Immature natural killer cell (primary cell): ENCODE data around the gene MRPL51. TPM values are rescaled to one million over a fixed set of nuclear protein-coding genes. Genes with fewer than 3 reads are reported as not detected.
"Not testable (repeated sequence)": the region's sequence is repeated elsewhere in the genome, so short reads cannot be mapped to it uniquely, and the experiment has no call there.

ENCODE experiments used
- DNase-seq, 3 donors: peaks; one replicate each; pipeline ENCODE4 v3.0.0; 2022; ENCODE audit warnings: mixed read lengths in 1 of 3
- H3K27ac Mint-ChIP-seq, 6 donors: one replicate each; pipeline ENCODE4 v1.8.0; 2020; ENCODE audit warnings: mixed read lengths in 6 of 6, mild to moderate bottlenecking in 5 of 6, inconsistent platforms in 4 of 6, moderate library complexity in 3 of 6
- H3K27me3 Mint-ChIP-seq, 3 donors: one replicate each; pipeline ENCODE4 v1.8.0; 2020 to 2021; ENCODE audit warnings: low read depth in 3 of 3, mild to moderate bottlenecking in 3 of 3, mixed read lengths in 3 of 3, moderate library complexity in 3 of 3, inconsistent platforms in 1 of 3
- H3K36me3 Mint-ChIP-seq, 3 donors: one replicate each; pipeline ENCODE4 v1.8.0; 2020; ENCODE audit warnings: mixed read lengths in 3 of 3, inconsistent platforms in 2 of 3, mild to moderate bottlenecking in 2 of 3
- H3K4me1 Mint-ChIP-seq, 2 donors: one replicate each; pipeline ENCODE4 v1.8.0; 2020; ENCODE audit warnings: inconsistent platforms in 2 of 2, mild to moderate bottlenecking in 2 of 2, mixed read lengths in 2 of 2, moderate library complexity in 1 of 2
- H3K4me3 Mint-ChIP-seq, 5 donors: one replicate each; pipeline ENCODE4 v1.8.0; 2020; ENCODE audit warnings: mild to moderate bottlenecking in 5 of 5, mixed read lengths in 5 of 5, inconsistent platforms in 3 of 5, moderate library complexity in 3 of 5
- H3K9me3 Mint-ChIP-seq, 6 donors: one replicate each; pipeline ENCODE4 v1.8.0; 2020; ENCODE audit warnings: mild to moderate bottlenecking in 6 of 6, mixed read lengths in 6 of 6, inconsistent platforms in 4 of 6, moderate library complexity in 3 of 6
- polyA plus RNA-seq, 3 donors: library from polyadenylated mRNA; unstranded; fragments of 300-500 nt; fragmentation: Illumina TruSeq; gene quantifications; one replicate each; pipeline ENCODE4 v1.2.3, GENCODE V29; 2021

The MRPL51 gene
- polyA plus RNA-seq = 100 to 1,000 TPM; 240 to 280 (median 248) TPM

DNA sequence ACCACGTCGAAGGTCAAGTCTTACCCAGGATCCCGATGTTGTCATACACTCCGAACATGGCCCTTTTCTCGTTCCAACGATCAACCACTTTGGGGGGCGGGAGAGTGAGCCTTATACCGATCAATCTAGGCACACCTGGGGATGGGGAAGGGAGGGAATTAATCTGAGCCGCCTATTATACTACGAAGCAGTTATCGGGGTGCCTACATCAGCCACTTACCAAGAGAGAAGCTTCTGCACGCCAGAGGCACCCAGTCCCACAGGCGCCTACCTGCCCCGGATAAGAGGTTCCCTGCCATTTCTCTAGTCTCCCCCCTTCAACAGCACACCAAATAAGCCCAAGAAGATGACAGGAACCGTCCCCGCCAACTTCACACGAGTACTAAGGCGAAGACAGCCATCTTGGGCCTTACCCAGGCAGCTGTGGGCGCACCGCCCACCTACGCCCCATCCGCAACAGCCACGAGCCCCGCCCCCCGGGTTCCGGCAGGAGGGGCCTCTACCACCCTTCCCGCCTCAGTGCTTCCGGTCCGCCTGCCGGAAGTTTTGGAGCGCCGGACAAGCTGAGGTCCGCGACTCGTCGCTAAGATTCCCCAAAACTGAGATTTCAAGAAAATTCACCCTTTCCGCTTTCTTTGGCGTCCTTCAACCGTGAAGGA lies at the start of gene MRPL51:
TSS of gene MRPL51 (minus strand) at position 425 of the 659 bp plus-strand sequence. CDS start at position 299, 126 bp downstream.
- peak; percentile 93 to 96 (median 96) for DNase-seq
- H3K36me3 Mint-ChIP-seq = peaks cover 0 to 8% (median 4%) of the 10 kb centered on the region in 3 donors
- peaks cover 32 to 45% of the 10 kb centered on the region in 2 donors for H3K4me1 Mint-ChIP-seq
- peaks cover 9 to 22% (median 10%) of the 10 kb centered on the region in 3 donors for H3K27me3 Mint-ChIP-seq
- H3K27ac Mint-ChIP-seq = peak within 1 kb of the TSS; percentile 95 to 99 (median 97)
- H3K9me3 Mint-ChIP-seq = no peaks in the 10 kb centered on the region
- peak within 1 kb of the TSS; percentile 92 to 98 (median 96) for H3K4me3 Mint-ChIP-seq

DNA sequence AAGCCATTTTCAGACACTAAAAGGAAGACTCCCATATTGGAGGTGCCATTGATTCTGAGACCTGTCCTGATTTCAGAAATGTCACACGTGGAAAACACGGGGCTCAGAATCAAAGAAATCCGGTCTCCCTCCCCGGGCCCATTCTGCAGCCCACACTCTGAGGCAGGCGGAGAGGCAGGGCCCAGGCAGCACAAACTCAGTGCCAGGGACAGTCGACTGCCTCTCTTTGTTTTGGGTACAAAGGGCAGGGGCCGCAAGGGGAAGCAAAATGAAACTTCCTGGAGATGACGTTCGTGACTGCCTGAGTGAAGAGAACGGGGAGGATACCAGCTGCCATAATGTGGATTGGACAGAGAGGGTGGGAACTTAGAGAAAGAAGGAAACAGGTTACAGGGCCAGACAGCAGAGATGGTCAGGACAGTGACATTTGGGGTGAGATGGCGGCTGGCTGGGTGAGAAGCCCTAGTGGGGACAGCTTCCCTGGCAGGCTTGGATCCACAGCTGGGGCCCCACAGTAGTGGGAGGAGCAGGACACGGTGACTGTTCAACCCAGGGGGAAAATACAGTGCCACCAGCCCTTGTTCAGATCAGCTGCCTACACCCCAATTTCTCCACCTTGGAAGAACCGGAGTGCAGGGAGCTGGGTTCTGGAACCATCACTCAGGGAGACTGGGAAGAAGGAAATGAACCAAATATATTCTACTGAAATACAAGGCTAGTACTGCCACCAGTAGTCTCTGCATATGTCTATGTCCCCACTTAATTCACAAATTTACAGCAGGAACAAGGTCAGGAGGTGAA lies 49.3 kb upstream of the MRPL51 start:
- Mint-ChIP-seq H3K4me1 (peaks cover 15 to 17% of the 10 kb centered on the region in 2 donors), H3K9me3 (no peaks in the 10 kb centered on the region), H3K27ac (peak overlapping the region in 1 of 6 donors; percentile 38), H3K36me3 (peaks cover 11 to 47% (median 19%) of the 10 kb centered on the region in 3 donors), H3K4me3 (no peak overlapping the region), H3K27me3 (peaks cover 0 to 5% (median 2%) of the 10 kb centered on the region in 3 donors)
- no peak for DNase-seq

DNA sequence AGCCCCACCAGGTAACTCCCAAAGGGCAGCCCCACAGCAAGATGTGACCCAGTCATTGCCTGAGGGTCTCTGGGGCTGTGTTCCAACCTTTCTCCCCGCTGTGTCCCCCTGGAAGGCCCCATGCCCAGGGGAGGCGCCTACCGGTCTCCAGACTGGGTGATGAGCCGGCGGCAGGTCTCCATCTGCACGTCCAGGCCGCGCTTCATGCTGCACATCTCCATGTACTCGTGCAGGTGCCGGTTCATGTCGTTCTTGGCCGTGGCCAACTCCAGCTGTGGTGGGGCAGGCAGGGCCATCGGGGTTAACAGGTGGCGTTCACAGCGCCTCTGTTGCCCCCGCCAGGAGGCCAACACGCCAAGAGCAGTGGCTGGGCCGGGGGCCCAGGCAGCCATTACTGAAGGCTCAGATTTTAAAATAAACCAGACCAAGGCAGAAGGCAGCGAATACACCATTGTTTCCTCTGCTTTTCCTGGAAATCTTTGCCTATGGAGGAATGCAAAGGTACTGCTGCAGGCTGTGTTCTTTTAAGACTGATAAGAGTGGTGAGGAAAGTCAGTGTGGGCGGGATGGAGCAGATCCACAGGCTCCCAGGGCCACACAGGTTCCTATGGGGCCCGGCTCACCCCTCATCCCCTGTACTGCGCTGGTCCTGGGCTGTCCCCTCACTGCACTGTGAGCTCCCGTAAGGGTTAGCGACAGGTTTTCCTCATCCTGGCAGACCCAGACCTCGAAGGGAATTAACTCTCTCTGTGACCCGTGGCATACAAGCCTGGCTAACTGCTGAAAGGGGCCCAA lies 48.5 kb upstream of the MRPL51 start:
- H3K27me3 Mint-ChIP-seq = peaks cover 0 to 5% (median 2%) of the 10 kb centered on the region in 3 donors
- peaks cover 22 to 24% of the 10 kb centered on the region in 2 donors for H3K4me1 Mint-ChIP-seq
- H3K4me3 Mint-ChIP-seq = no peak overlapping the region
- no peaks in the 10 kb centered on the region for H3K9me3 Mint-ChIP-seq
- H3K36me3 Mint-ChIP-seq = peaks cover 11 to 41% (median 13%) of the 10 kb centered on the region in 3 donors
- peak overlapping the region in 1 of 6 donors; percentile 38 for H3K27ac Mint-ChIP-seq
- DNase-seq = no peak

DNA sequence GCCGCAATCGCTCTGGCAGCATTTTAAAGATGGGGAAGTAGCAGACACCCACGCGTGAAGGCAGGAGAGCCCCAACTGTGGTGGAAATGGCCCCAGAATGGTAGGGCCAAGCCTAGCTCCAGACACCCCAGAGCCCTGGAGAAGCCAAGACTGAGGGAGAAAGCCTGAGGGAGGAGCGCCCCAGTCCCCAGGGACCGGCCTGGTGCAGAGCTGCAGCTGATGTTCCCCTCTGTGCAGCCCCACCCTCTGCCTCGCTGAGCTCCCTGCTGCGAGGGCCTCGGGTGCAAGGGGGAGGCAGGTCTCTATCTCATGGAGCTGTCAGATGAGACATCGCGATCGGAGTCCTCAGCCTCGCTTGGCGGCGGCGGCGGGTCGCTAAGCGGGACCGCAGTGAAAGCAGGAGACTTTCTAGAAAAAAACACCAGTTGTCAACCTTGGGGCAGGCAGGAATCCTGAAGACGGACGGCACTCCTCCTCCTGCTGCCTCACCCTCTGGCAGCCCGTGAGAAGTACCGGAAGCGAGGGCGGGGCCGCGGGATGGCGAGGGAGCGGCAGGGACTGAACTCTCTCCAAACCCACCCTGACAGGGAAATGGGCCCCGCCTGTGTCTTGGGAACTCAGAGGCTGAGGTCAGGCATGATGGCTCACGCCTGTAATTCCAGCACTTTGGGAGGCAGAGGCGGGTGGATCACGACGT lies 47.3 kb upstream of the MRPL51 start:
- peaks cover 6 to 36% (median 10%) of the 10 kb centered on the region in 3 donors for H3K36me3 Mint-ChIP-seq
- peak overlapping the region in 4 of 6 donors; percentile 45 to 69 (median 56) for H3K27ac Mint-ChIP-seq
- H3K27me3 Mint-ChIP-seq = peaks cover 5 to 12% (median 6%) of the 10 kb centered on the region in 3 donors
- no peaks in the 10 kb centered on the region for H3K9me3 Mint-ChIP-seq
- peaks cover 34 to 36% of the 10 kb centered on the region in 2 donors for H3K4me1 Mint-ChIP-seq
- H3K4me3 Mint-ChIP-seq = peak overlapping the region in 3 of 5 donors; percentile 44 to 66 (median 49)
- no peak for DNase-seq

DNA sequence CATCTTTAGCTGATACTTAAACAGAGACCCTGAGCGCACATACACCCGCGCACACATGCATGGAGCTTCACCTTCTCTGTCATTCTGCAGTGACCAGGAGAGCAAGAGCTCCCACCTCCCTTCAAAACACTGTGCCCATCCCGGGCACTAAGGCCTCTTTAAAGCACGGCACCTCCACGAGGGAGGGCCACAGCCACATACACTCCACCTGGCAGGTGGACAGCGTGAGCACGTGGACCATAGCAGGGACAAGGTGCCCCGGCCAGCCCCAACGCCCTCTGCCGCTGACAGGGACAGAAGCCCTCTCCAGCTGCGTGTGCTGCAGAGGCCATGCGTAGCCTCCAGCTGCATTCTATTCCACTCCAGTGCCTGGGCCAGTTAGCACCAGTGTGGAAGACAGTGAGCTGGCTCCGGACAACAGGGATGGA lies 46.7 kb upstream of the MRPL51 start:
- DNase-seq = no peak
- H3K4me3 Mint-ChIP-seq = no peak overlapping the region
- H3K4me1 Mint-ChIP-seq = peaks cover 37 to 39% of the 10 kb centered on the region in 2 donors
- no peaks in the 10 kb centered on the region for H3K9me3 Mint-ChIP-seq
- H3K27me3 Mint-ChIP-seq = peaks cover 11 to 18% (median 11%) of the 10 kb centered on the region in 3 donors
- H3K36me3 Mint-ChIP-seq = peaks cover 6 to 36% (median 10%) of the 10 kb centered on the region in 3 donors
- peak overlapping the region in 3 of 6 donors; percentile 18 to 69 (median 50) for H3K27ac Mint-ChIP-seq

DNA sequence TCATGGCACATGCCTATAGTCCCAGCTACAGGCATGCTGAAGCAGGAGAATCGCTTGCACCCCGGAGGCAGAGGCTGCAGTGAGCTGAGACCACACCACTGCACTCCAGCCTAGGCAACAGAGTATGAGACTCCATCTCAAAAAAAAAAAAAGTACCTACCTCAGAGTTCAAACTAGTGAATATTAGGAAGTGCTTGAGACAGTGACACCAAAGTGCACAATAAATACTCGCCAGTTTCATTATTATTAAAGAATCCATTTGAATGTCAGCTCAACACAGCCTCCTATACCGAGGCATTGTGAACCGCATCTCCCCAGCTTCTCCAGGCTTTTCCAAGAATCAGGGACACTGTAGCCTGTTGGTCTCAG lies 46.2 kb upstream of the MRPL51 start:
- H3K4me3 Mint-ChIP-seq = no peak overlapping the region
- peaks cover 6 to 33% (median 10%) of the 10 kb centered on the region in 3 donors for H3K36me3 Mint-ChIP-seq
- H3K9me3 Mint-ChIP-seq = no peaks in the 10 kb centered on the region
- DNase-seq = no peak
- H3K27ac Mint-ChIP-seq = peak overlapping the region in 1 of 6 donors; percentile 57
- peaks cover 14 to 22% (median 15%) of the 10 kb centered on the region in 3 donors for H3K27me3 Mint-ChIP-seq
- H3K4me1 Mint-ChIP-seq = peaks cover 37 to 40% of the 10 kb centered on the region in 2 donors

DNA sequence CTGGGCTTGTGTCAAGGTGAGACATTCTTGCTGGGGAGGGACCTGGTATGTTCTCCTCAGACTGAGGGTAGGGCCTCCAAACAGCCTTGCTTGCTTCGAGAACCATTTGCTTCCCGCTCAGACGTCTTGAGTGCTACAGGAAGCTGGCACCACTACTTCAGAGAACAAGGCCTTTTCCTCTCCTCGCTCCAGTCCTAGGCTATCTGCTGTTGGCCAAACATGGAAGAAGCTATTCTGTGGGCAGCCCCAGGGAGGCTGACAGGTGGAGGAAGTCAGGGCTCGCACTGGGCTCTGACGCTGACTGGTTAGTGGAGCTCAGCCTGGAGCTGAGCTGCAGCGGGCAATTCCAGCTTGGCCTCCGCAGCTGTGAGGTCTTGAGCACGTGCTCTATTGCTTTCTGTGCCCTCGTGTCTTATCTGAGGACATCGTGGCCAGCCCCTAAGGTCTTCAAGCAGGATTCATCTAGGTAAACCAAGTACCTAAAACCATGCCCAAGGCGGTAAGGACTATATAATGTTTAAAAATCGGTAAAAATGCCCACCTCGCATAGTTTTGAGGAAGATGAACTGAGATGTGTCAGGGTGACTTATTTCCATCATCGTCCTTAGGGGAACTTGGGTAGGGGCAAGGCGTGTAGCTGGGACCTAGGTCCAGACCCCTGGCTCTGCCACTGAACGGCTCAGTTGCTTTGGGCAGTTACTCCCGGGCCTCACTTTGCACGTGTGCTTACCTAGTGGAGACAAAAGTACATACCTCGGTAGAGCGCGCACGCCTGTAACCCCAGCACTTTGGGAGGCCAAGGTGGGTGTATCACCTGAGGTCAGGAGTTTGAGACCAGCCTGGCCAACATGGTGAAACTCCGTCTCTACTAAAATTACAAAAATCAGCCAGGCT lies 45.6 kb upstream of the MRPL51 start:
- Mint-ChIP-seq H3K4me1 (peaks cover 41 to 45% of the 10 kb centered on the region in 2 donors), H3K27me3 (peaks cover 17 to 27% (median 19%) of the 10 kb centered on the region in 3 donors), H3K27ac (peak overlapping the region in 5 of 6 donors; percentile 40 to 96 (median 69)), H3K4me3 (no peak overlapping the region), H3K9me3 (no peaks in the 10 kb centered on the region), H3K36me3 (peaks cover 6 to 33% (median 10%) of the 10 kb centered on the region in 3 donors)
- no peak for DNase-seq

DNA sequence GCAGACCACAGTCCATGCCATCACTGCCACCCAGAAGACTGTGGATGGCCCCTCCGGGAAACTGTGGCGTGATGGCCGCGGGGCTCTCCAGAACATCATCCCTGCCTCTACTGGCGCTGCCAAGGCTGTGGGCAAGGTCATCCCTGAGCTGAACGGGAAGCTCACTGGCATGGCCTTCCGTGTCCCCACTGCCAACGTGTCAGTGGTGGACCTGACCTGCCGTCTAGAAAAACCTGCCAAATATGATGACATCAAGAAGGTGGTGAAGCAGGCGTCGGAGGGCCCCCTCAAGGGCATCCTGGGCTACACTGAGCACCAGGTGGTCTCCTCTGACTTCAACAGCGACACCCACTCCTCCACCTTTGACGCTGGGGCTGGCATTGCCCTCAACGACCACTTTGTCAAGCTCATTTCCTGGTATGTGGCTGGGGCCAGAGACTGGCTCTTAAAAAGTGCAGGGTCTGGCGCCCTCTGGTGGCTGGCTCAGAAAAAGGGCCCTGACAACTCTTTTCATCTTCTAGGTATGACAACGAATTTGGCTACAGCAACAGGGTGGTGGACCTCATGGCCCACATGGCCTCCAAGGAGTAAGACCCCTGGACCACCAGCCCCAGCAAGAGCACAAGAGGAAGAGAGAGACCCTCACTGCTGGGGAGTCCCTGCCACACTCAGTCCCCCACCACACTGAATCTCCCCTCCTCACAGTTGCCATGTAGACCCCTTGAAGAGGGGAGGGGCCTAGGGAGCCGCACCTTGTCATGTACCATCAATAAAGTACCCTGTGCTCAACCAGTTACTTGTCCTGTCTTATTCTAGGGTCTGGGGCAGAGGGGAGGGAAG lies 44.7 kb upstream of the MRPL51 start:
- peak overlapping the region; percentile 86 to 99 (median 95) for H3K27ac Mint-ChIP-seq
- DNase-seq = peak; percentile 75 to 84 (median 79)

DNA sequence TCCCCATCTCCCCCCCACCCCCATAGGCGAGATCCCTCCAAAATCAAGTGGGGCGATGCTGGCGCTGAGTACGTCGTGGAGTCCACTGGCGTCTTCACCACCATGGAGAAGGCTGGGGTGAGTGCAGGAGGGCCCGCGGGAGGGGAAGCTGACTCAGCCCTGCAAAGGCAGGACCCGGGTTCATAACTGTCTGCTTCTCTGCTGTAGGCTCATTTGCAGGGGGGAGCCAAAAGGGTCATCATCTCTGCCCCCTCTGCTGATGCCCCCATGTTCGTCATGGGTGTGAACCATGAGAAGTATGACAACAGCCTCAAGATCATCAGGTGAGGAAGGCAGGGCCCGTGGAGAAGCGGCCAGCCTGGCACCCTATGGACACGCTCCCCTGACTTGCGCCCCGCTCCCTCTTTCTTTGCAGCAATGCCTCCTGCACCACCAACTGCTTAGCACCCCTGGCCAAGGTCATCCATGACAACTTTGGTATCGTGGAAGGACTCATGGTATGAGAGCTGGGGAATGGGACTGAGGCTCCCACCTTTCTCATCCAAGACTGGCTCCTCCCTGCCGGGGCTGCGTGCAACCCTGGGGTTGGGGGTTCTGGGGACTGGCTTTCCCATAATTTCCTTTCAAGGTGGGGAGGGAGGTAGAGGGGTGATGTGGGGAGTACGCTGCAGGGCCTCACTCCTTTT lies 44.0 kb upstream of the MRPL51 start:
- DNase-seq = peak in 1 of 3 donors; percentile 22

More for the DNA sequence above, 44.7 kb upstream of the MRPL51 start:
- Mint-ChIP-seq H3K27me3 (peaks cover 17 to 27% (median 19%) of the 10 kb centered on the region in 3 donors), H3K4me3 (peak overlapping the region; percentile 40 to 75 (median 72)), H3K36me3 (peaks cover 6 to 33% (median 10%) of the 10 kb centered on the region in 3 donors), H3K4me1 (peaks cover 48 to 52% of the 10 kb centered on the region in 2 donors)
- H3K9me3 Mint-ChIP-seq = not testable (repeated sequence)

DNA sequence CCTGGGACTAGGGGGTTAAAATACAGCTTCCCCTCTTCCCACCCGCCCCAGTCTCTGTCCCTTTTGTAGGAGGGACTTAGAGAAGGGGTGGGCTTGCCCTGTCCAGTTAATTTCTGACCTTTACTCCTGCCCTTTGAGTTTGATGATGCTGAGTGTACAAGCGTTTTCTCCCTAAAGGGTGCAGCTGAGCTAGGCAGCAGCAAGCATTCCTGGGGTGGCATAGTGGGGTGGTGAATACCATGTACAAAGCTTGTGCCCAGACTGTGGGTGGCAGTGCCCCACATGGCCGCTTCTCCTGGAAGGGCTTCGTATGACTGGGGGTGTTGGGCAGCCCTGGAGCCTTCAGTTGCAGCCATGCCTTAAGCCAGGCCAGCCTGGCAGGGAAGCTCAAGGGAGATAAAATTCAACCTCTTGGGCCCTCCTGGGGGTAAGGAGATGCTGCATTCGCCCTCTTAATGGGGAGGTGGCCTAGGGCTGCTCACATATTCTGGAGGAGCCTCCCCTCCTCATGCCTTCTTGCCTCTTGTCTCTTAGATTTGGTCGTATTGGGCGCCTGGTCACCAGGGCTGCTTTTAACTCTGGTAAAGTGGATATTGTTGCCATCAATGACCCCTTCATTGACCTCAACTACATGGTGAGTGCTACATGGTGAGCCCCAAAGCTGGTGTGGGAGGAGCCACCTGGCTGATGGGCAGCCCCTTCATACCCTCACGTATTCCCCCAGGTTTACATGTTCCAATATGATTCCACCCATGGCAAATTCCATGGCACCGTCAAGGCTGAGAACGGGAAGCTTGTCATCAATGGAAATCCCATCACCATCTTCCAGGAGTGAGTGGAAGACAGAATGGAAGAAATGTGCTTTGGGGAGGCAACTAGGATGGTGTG lies 43.1 kb upstream of the MRPL51 start:
- peak overlapping the region; percentile 88 to 99 (median 98) for H3K27ac Mint-ChIP-seq
- H3K4me1 Mint-ChIP-seq = peaks cover 59 to 62% of the 10 kb centered on the region in 2 donors
- peaks cover 22 to 34% (median 23%) of the 10 kb centered on the region in 3 donors for H3K27me3 Mint-ChIP-seq
- no peaks in the 10 kb centered on the region for H3K9me3 Mint-ChIP-seq
- DNase-seq = no peak
- H3K4me3 Mint-ChIP-seq = peak overlapping the region; percentile 87 to 97 (median 96)
- H3K36me3 Mint-ChIP-seq = peaks cover 6 to 27% (median 10%) of the 10 kb centered on the region in 3 donors

More for the DNA sequence above, 44.0 kb upstream of the MRPL51 start:
- Mint-ChIP-seq H3K4me3 (peak overlapping the region in 3 of 5 donors; percentile 49 to 94 (median 53)), H3K27me3 (peaks cover 22 to 34% (median 23%) of the 10 kb centered on the region in 3 donors), H3K27ac (peak overlapping the region; percentile 84 to 99 (median 97)), H3K36me3 (peaks cover 6 to 31% (median 10%) of the 10 kb centered on the region in 3 donors), H3K9me3 (no peaks in the 10 kb centered on the region), H3K4me1 (peaks cover 56 to 59% of the 10 kb centered on the region in 2 donors)
